Kidney tubule cell (primary cell): ENCODE results near the gene IDE.
A peak's percentile ranks its signal among the peaks of the same experiment; 100 is the strongest.
"Not testable (repeated sequence)": the region's sequence is repeated elsewhere in the genome, so short reads cannot be mapped to it uniquely, and the experiment has no call there.

ENCODE experiments used
- DNase-seq: peaks from one replicate; pipeline ENCODE4 v3.0.0-alpha.2; 2018; ENCODE audit warnings: low spot score

The IDE gene

DNA sequence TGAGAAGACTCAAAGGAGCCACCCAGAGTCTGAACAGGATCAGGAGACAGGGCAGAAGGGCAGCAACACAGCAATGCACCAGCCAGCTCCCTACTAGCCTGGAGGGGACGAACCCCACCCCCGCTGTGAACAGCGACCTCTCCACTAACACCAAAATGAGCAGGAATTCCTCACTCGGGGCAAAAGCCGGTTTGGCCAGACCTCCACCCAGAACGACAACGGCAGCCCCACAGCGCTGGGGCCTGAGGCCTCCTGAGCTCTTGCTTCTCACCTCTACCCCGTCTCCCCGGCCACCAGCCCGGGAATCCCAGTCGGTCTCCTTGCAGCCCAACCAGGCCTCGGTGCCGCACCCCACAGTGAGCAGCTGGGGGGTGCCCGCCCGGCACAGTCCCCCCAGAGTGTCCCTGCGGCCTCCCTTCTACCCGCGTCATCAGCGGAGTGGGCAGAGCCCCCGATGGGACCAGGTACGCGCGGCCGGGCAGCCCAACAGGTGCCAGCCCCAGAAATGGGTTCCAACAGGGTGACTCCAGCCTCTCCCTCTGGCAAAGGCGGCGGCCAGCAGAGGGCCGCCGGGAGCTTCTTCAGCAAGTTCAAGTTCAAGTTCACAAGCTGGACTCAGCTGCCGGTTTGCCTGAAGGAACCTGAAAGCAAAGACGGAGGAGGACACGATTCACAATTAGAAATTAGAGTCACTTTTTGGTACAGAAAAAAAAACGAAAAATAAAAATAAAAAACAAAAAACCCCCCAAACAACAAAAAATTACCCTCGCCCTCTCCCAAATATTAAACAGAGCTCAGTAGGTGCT is 153.9 kb downstream of the IDE start:
- DNase-seq = peak; percentile 62

DNA sequence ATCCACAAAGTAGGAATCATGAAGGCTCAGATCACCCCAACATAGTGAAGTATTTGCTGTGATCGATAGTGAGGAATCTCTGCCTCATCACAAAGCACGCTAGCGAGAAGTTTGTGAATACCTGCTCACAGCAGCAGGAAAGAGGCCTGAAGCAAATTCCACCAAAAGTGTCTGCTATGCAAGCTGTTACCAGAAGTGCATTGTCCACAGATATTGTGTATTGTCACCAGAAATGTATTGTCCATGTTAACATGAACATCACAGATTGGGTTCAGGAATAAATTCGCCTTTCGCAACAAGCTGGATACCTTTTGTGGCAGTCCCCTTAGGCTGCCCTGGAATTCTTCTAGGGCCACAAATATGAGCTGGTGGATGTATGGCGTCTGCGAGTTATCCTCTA is 155.0 kb downstream of the IDE start:
- DNase-seq = no peak

DNA sequence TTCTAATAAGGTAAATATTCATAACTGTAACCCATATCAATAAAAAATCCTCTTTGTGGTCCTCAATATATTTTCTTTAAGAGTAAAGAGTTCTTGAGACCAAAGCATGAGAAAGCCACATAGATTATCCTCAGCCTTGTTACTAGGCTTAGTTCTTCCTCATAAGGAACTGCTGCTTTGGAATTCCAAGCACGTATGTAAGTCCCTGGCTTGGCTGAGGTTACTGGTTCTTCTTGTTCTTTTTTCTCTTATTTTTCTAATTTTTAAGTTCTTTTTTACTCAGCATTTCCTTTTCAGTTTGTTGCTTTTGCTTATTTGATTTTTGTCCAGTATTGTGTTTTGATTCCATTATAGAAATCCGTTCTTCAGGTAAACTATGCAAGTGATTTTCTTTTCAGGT is 155.7 kb downstream of the IDE start:
- no peak for DNase-seq

DNA sequence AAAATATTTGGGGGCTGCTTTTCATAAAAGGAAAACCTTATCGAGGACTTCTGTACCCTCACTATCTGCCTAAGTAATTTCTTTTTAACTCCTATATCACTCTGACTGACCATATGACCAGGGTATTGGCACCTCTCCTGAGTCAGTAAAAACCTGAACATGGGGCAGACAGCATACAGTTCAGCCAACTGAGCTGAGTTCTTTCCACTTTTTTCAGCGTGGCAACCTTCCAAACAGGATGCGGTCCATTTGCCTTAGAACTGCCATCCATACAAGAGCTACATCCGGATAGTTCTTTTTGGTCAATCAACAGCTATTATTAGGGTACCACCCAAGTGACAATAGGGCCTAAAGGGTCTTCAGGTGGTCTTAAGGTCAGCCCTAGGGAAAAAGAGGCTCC is 160.4 kb downstream of the IDE start:
- DNase-seq = peak; percentile 23

DNA sequence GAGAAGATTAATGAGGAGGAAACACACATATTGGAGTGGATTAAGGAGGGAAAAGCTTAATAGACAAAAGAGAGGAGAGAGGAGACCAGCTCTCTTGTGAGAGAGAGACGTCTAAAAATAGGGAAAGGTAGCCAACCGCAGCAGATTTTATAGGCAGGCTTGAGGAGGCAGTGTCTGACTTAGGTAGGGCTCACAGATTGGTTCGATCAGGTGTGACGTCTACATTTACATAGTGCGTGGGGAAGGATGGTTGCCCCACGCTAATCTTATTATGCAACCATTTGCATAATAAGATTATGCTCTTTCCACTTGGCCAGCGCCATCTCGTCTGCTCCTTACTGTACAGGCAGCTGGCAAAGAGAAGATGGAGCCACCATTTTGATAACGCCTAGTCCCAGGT is 160.9 kb downstream of the IDE start:
- DNase-seq = no peak

DNA sequence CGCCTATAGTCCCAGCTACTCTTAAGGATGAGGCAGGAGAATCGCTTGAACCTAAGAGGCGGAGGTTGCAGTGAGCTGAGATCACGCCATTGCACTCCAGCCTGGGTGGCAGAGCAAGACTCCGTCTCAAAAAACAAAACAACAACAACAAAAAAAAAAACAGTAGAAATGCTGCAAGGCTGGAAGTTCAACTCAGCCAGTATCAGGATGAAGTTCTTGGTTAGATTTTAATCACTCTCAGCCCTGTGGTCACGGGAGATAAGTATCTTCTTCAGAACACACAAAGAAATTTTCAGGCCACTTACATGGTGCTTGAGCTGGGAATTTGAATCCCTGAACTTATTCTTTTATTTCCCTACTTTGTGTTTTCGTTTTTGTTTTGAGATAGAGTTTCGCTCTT is 162.5 kb downstream of the IDE start:
- no peak for DNase-seq

DNA sequence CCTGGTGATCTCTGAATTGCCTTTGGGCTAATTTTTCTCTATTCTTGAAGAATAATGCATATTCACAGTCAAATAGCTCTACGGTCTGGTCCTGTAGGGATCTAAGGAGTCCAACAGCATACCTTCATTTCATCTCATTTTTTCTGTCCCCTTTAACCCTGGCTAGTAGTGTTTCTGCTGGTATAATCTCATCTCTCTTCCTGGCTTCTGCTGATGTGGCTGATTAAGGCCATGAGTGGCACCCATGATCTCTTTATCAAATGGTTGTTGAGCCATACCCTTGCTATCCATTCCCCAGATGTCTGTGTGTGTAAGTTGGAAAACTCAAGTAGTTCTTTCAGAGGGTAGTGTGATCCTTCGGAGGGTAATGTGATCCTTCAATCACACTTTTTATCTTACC is 163.4 kb downstream of the IDE start:
- DNase-seq = no peak

DNA sequence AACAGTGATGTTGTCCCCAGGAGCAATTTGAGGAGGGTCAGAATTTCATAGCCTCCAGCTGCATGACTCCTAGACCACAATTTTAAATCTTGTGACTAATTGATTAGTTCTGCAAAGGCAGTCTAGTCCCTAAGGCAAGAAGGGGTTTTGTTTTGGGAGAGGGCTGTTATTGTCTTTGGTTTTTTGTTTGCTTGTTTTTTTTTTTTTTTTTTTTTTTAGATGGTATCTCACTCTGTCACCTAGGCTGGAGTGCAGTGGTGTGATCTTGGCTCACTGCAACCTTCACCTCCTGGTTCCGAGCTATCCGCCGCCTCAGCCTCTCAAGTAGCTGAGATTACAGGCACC is 165.9 kb downstream of the IDE start:
- no peak for DNase-seq

DNA sequence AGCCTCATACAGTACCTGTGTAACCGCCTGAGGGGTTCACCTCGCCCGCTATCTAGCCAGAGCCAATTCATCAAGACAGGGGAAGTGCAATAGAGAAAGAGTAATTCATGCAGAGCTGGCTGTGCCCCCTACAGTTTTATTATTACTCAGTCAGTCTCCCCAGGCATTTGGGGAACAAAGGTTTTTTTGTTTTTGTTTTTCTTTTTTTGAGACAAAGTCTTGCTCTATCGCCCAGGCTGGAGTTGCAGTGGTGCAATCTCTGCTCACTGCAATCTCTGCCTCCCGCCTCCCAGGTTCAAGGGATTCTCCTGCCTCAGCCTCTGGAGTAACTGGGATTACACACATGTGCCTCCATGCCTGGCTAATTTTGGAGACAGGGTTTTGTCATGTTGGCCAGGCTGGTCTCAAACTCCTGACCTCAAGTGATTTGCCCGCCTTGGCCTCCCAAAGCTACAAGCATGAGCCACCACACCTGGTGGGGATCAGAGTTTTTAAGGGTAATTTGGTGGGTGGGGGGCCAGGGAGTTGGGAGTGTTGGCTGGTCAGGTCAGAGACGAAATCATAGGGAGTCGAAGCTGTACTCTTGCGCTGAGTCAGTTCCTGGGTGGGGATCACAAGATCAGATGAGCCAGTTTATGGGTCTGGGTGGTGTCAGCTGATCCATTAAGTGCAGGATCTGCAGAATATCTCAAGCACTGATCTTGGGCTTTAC is 166.4 kb downstream of the IDE start:
- no peak for DNase-seq

DNA sequence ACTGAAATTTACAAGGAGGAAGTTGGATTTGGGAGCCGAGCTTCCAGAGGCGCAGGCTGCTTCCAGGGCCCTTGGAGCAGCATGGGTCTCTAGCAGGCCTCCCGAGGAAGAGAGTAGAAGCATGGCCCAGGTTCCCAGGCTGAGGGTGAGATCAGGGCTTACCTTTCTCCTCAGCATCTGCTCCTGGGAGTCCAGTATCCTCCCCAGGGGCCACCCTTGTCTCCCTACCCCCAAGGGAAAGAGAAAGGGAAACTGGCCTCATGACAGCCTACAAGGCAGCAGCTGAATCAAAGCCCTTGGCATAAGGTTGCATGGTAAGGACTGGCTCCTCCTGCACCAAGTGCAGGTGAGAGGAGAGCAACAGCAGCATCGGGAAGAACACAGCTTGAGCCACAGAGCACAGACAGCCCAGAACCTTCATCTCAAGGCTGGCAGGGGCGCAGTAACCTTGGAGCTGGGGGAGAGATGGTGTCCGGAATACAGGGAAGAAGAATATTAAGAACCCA is 168.4 kb downstream of the IDE start:
- DNase-seq = no peak

DNA sequence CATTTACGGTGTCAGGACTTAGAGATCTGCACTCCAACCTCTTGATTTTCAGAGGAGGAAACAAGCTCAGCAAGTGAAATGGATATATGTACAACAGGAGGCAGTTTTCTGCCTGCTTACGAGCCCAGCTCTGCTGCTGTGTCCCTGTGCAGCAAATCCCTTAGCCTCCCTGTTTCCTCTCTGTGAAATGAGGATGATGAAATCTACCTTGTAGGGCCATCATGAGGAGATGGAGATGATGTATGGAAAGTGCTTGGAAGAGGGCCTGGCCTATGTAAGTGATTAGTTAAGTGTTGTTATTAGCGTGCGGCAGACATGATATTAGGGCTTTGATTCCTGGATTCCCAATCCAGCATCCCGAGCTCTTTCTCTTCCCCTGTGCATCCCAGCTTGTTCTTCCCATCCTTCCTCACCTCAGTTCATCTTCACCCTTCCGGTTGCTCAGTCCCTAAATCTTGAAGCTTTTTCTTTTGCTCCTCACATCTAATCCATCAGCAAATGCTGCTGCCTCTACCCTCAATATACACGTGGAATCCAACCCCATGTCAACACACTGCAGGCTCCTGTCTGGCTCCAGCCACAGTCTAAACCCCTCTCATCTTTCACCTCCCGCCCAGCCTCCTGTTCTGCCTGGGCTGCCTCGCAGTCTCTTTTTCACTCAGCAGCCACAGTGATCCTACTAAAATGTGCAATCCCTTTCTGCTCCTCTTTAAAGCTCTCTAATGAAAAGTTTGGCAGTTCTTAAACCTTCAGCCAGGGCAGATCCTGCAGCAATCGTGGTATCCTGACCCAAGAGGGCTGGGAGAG is 169.1 kb downstream of the IDE start:
- no peak for DNase-seq

DNA sequence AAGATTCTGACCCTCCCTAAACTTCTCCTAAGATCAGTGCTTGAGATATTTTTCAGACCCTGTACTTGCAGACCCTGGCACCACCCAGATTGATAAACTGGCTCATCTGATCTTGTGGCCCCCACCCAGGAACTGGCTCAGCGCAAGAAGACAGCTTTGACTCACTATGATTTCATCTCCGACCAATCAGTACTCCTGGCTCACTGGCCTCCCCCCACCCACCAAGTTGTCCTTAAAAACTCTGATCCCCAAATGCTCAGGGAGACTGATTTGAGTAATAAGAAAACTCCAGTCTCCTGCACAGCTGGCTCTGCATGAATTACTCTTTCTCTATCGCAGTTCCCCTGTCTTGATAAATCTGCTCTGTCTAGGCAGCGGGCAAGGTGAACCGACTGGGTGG is 171.7 kb downstream of the IDE start:
- DNase-seq = not testable (repeated sequence)
